Cerebellar nuclear complex (tissue), 1 donor: ENCODE results near the gene TEAD2.

ENCODE experiments used
- DNase-seq, 2 experiments: peaks; one replicate each; lab custom pipeline; 2025; lab: John Stamatoyannopoulos, UW

TEAD2 gene

DNA sequence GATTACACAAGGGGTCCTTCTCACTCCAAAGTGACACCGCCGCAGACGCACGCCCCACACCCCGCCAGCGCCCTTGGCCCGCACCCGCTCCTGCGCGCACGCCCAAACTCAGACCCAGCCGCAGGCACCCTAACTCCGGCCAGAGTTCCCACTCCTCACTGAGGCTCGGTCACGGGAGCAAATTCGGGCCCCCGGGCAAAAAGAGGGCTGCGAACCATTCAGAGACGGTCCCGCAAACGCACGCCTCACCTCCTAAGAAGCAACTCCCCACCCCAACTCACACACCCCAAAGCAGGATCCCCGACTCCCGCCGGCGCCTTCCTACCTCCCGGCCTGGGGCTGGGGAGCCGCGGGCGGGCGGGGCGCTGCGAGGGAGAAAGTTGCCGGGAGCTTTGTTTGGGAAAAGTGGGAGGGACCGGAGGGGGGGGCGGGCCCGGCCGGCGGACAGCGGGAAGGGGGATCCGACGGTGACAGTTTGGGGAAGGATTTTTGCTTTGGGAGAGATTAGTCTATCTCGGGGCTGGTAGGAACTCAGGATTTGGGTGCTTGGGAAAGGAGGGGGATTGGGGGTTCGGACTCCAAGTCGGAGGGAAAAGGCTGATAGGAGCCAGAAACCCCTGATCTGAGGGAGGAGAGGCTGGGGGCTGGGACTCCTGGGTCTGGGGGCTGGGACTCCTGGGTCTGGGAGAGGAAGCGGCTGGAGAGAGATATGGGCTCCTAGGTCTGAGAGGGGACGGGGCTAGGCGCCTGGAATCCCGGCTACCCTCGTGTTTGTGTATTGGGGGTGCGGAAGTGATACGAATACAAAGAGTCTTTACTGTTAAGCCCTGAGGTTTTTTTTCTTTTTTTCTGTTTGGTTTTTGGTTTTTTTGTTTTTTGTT is at the start of gene TEAD2:
Gene TEAD2 (minus strand): TSS at position 369 of the 881 bp plus-strand sequence. CDS start 2,341 bp downstream, outside the sequence.
- no peak for DNase-seq

DNA sequence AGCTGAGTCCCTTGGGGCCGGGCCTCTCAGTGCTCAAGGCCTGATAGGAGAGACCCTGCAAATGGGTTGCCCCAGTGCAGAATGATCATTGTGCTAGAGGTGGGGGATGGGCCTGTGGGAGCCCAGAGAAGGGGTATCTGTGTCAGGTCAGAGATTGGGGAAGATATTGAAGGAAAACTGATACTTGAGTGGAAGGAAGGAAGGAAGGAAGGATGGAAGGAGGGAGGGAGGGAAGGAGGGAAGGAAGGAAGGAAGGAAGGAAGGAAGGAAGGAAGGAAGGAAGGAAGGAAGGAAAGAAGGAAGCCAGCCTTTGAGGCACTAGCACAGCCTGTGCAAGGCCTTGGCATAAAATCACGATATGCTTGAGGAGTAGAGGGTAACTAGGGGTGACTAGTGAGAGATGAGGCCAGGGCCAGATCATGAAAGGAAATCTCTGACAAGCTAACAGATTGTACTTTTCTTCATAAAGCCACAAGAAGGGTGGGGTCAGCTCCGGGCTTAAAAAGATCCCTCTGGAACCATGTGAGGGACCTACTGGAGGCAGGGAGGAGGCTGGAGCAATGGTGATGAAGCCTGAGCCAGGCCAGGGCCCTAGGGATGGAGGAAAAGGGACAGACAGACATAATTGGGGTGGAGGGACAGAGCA is 49.6 kb upstream of the TEAD2 start:
- no peak for DNase-seq

DNA sequence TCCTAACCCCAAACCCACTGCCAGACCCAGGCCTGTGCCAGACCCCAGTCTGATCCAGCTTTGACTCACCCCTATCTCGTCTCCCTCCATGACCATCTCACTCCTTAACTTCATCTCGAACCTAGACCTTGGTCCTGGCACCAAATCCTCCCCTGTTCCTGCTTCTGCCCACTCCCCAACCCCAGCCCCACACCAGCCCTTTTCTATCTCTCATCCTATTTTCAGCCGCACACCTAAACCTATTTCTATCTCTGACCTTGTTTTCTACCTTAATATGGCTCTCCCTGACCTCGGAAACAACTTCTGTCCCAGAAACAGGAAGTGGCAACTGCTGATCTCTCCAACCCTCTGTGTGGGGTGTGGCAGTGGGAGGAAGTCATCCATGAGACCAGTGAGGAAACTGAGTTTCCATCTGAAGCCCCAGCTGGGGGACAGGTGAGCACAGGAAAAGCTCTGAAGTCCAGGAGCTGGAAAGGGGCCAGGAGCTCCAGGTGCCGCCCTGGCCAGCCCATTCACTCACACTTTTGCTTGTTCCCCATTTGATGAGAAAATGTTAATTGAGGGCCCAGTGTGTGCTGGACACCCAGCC is 47.3 kb upstream of the TEAD2 start:
- DNase-seq = no peak

DNA sequence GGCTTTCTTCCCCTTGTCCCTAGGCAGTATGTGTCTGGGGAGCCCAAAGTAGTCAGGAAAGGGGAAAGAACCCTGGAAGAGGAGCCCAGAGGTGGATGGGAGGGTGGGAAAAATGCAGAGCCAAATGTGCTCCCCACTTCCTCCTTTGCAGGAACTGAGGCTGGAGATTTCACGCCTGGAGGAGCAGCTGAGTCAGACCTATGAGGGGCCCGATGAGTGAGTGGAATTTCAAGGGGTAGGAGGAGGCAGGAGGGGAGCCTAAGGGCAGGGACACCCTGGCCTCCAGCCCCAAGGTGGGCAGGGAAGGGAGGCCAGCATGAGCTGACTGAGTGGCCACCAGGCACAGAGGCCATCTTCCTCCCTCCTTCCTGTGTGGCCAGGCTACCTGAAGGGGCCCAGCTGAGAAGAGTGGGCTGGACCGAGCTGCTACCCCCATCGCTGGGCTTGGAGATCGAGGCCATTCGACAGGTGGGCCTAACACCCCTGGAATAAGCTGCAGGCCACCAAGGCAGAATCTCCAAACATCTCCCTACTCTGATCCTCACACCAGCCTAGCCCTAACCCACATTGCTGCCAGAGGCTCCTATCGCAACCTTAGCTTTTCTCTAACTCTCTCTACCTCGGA is 46.7 kb upstream of the TEAD2 start:
- no peak for DNase-seq

DNA sequence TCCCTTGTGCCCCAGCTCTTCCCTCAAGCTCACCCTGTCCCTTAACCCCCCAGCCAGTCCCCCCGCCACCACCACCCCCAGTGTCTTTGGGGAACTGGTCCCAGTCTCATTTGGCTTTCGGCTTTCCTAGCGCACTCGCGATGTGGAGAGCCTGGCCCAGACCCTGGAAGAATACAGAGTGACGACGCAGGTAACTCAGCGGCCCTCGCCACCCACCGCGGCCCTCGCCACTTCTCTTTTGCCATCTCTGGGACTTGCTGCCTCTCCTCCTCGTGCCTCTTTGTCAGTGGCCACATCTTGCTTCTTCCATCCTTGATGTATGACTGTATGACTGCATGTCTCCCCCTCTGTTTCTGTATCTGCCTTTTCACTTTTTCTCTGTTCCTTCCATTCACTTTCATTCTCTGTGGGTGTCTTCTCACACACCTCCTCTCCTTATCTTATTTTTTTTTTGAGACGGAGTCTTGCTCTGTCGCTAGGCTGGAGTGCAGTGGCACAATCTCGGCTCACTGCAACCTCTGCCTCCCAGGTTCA is 45.3 kb upstream of the TEAD2 start:
- DNase-seq = no peak

DNA sequence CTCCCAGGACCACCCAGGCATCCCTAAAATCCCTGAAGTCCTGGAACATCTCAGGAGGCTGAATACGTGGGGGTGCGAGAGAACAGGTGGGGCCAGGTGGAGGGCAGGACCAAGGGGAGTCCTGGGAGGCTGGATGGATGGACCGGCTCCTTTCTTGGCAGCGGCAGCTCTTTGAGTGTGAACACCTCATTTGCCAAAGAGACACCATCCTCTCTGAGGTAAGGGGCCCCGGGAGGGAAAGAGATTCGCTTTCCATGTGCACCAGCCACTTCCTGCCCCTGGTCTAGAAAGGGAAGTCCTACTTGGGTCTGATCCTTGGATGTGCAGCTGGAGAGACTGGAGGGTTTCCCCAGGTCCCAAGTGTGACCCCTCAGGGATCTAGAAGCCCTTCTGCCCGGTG is 44.9 kb upstream of the TEAD2 start:
- no peak for DNase-seq

DNA sequence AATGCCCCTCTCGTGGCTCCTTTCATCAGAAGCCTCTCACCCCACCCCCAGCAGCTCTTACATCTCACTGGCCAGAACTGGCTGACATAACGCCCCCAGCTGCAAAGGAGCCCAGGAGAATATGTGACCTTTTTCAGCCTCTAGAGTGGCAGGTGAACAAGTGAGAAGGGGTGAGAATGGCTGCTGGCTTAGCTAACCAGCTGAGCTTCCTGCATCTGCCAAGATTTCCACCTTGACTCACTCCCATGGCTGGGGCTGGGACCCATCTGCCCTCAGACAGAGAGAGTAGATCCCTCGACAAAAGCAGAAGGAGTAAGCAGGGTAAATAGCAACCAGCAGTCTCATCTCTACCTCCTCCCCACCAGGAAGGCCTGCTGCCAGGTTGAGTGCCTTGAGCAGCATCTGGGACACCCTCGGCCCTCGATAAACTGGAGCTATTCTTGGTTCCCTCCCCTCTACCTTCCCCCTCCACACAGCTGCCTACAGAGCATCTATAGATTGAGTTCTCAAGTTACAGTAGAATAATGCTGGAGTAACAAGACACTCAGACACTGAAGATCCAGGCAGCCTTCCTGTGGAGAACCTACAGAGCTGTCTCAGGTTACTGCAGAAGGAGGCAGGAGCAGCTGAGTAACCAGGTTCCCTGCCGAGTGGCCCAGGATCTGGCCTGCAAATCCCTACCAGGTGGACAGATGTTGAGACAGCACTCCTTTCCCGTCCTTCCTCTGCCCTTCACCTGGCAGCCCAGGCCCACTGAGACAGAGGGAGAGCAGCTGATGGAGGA is 41.4 kb upstream of the TEAD2 start:
- no peak for DNase-seq

DNA sequence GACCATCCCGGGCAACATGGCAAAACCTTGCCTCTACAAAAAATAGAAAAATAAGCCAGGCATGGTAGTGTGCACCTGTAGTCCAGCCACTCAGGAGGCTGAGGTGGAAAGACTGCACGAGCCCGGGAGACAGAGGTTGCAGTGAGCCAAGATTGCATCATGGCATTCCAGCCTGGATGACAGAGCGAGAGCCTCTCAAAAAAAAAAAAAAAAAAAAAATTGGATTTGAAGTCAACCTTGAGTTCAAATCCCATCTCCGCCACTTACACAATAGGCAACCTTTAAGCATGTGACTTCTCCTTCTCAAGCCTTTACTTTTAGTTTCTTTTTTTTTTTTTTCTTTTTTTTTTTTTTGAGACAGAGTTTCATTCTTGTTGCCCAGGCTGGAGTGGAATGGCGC is 37.8 kb upstream of the TEAD2 start:
- no peak for DNase-seq

DNA sequence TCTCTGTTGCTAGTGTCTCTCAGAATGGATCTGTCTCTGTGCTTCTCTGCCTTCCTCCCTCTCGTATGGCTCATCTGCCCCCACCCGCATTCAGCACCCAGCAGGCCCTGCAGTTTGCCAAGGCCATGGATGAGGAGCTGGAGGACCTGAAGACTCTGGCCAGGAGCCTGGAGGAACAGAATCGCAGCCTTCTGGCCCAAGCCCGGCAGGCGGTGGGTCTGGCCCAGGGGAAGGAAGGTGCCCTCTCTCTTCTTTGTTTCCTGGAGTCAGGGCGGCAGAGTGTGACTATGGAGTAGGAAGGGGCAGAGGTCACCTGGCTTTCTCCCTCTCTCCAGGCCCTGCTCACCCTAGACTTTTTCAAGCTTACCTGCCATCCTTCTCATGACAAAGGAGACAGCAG is 36.7 kb upstream of the TEAD2 start:
- DNase-seq = no peak

DNA sequence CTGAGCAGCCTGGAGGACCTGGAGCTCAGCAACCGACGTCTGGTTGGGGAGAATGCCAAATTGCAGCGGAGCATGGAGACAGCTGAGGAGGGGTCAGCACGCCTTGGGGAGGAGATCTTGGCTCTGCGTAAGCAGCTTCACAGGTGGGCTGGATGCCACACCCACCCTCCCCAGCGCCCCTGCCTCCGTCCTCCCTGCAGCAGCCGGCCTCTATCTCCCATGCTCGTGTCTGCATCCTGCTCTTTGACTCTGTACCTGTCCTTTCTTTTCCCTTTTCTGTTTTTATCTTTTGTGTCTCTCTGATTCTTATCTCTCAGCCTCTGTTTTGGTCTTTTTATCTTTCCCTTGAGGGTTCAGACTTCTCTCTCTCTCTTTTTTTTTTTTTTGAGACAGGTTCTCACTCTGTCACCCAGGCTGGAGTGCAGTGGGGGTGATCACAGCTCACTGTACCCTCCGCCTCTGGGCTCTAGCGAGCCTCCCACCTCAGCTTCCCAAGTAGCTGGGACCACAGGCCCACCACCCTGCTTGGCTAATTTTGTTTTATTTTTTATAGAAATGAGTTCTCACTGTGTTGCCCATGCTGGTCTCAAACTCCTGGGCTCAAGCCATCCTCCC is 35.9 kb upstream of the TEAD2 start:
- DNase-seq = no peak

DNA sequence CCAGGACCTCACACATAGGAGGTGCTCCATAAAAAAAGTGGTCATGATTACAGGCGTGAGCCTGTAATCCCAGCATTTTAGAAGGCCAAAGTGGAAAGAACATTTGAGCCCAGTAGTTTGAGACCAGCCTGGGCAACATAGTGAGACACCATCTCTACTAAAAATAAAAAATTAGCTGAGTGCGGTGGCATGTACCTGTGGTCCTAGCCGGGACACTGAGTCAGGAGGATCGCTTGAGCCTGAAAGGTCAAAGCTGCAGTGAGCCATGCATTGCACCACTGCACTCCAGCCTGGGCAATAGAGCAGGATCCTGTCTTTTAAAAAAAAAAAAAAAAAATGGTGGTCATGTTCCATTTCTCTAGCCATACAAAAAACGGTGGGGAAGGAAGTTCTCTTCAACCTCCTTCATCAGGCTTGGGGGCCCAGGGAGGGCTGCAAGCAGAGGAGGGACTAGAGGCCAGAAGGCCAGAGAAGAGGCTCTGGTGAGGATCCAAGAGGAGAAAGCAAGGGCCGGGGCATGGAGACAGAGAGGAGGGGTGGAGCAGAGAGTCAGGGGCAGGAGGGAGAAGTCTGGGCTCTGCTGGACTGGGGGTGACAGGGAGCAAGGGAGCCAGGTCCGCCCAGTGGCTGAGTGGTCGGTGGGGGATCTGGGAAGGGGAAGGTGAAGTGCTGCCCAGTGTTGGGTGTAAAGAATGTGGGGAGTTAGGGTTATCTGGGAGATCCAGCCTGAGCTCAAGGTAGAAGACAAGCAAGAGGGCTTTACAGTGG is 34.7 kb upstream of the TEAD2 start:
- DNase-seq = no peak

DNA sequence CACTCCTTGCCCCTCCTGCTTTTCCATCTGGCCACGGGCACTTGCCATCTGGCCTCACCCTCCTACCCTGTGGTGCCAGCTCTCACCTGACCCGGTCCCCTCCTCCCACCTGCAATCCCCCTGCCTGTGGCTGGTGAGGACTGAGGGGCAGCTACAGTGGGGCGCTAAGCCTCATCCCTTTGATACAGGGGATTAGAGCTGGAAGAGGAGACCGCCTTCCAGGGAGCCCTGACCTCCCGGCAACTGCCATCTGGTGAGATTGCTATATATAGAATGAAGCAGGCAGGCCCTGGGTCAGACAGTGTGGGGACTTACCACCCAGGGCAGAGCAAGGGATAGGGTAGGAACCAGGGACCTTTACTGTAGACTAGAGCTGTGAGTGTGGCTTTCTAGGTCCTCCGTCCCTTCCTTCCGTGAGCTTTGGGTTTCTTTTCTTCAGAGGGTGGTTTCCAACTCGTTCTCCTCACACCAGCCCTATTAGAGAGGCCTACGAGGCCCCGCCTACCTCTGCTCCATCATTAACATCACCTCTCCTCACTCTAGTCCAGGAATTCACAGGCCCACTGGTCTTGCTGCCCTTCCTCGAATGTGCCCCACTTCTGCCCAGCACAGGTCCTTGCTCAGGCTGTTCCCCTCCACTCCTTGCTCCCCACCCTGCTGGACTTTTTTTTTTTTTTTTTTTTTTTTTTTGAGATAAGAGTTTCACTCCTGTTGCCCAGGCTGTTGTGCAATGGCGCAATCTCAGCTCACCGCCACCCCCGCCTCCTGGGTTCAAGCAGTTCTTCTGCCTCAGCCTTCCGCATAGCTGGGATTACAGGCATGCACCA is 33.6 kb upstream of the TEAD2 start:
- DNase-seq = peak in 1 of 2 experiments; percentile 45

DNA sequence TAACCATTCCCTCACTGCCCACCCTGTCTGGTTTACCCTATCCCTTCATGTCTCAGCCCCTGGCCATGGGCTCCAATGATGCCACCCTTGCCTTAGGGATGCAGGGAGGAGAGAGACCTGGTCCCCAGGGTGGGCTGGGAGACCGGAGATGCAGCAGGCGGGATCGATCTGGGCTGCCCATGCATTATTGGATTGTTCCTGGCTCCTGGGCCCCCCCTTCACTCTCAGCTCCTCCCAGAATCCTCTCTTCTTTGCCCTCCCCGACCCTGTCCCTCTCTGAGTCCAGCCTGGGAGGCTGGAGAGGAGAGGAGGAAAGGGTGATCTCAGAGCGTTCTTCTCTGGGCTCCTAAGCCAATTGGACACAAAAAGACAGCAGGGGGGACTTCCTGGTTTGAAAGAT is 31.7 kb upstream of the TEAD2 start:
- DNase-seq = no peak

DNA sequence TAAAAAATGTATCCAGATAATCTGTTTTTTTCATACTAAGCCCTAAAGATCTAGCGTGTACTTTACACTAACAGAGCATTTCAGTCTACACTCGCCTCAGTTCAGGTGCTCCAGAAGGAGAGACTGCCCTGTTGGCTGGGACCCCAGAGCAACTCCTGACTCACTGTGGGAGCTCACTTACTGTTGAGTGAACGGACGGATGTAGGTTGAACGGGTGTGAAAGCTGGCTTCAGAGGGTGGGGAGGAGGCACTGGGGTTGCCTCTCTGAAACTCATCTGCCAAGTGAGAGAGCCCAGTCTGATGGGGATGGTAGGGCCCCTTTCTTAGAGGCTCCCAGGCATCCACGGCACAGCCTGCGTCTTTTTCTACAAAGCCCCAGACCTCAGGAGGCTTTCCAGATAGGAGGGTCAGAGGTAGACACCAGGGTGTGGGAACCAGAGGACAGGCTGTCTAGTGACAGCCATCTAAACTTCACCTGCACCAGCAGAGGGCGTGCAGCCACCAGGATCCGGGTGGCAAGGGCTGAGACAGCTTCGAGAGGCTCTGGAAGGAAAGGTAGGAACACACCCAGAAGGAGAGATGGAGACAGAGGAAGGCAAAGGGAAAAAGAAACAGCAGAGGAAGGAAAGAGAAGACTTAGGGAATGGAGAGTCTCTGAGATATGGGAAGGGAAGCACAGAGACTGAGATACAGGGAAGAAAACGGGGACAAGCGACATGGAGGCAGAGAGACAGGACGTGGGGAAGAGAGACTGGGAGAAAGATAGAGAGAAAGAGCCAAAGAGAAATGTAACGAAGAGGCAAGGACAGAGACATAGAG is 29.6 kb upstream of the TEAD2 start:
- peak; percentile 42 to 89 for DNase-seq

DNA sequence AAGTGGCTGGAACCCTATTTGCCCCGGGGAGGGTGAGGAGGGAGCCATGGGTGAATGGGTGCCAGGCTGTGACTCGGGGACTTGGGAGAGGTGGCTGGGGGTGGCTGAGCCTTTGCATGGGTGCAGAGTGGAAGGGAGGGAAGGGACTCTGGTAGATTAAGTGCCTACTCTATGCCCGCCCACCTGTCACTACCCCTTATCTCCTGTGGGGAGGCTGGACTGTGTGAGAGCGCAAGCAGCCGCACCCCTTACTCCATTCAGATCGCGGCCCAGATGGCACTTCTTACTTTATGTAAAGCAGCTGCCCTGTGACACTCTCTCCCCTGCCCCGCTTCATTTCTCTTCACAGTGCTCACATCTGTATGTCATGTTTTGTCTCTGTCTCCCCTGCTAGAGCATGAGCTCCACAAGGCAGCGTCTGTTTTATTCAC is 28.7 kb upstream of the TEAD2 start:
- DNase-seq = no peak

DNA sequence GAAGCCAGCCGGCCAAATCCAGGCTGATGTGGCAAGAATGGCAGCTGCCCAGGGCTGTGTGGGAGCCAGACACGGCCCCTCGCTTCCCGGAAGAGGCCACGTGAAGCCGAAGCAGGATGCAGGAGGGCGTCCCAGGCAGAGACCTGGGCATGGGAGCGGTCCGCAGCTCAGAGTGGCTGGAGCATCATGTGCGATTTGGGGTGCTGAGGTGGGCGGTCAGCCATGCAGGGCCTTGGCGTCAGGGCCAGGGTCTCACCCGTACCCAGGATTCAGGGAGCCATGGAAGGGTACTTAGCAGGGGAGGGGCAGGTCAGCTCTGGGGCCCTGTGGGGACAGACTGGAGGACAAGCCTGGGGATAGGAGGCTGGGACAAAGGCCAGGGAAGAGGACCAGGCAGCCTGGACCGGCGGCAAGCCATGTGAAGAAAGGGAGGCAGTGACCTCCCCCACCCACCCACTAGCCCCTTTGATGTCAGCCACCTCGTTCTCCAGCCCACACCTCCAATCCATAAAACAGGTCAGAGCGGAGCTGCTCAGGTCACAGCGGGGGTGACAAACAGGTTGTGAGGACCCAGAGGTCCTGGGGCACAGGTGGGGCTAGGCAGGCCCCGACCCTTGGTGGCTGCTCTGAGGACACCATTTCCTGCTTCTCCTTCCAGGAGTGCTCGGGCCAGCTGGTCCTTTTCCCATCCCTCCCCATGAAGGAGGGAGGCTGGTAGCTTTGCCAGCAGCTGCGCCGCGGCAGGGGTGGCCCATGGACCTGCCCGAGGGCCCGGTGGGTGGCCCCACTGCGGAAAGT is 28.1 kb upstream of the TEAD2 start:
- DNase-seq = no peak

DNA sequence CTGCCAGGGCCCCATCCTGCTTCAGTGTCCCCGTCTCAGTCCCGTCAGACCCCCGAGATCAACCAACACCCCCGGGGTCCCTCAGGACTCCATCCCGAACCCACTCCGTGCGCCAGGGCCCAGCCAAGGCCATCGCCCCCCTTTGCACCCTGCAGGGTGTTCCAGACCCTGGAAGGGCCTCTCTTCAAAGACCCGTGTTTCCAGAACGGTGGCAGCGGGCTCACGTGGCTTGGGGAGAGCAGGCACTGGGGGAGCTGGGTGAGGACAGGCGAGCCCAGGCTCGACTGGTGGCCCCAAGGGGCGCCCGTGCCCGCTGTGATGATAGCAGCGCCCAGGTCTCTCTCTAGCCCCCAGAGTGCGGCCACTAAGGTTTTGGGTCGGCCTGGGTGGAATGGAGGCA is 27.2 kb upstream of the TEAD2 start:
- no peak for DNase-seq

DNA sequence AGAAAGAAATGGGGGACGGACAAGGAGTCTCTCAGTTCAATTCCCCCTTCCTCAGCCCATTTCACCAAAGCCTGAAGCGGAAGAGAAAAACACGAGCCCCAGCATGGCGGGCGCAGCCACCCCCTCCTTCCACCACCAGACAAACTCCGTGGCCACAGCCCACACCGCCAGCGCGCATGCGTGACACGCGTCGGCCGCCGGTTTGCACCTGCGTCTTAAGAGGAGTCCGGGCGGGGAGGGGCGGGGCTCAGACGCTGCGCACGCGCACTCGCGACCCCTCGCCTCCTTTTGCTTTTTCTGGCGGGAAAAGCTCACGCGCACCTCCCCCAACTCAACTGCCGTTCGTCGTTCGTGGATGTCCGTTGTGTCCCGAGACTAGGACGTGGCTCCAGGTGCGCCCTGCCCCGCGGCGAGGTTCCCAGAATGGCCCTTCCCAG is 25.7 kb upstream of the TEAD2 start, which contains the start of gene KASH5:
Gene KASH5 (plus strand): TSS at position 314 of the 437 bp plus-strand sequence. CDS start 2,635 bp downstream, outside the sequence.
- DNase-seq = no peak
